GM21423 (cell line): ENCODE data around the gene TOLLIP.
"Not testable (repeated sequence)": the region's sequence is repeated elsewhere in the genome, so short reads cannot be mapped to it uniquely, and the experiment has no call there.

Experiments
- ATAC-seq: cut with Tn5 transposase; IDR thresholded peaks from one replicate; pipeline ENCODE4 v1.9.1; 2021; ENCODE audit warnings: mild to moderate bottlenecking, moderate library complexity; ENCODE audit not compliant: unreplicated experiment

Gene TOLLIP

DNA sequence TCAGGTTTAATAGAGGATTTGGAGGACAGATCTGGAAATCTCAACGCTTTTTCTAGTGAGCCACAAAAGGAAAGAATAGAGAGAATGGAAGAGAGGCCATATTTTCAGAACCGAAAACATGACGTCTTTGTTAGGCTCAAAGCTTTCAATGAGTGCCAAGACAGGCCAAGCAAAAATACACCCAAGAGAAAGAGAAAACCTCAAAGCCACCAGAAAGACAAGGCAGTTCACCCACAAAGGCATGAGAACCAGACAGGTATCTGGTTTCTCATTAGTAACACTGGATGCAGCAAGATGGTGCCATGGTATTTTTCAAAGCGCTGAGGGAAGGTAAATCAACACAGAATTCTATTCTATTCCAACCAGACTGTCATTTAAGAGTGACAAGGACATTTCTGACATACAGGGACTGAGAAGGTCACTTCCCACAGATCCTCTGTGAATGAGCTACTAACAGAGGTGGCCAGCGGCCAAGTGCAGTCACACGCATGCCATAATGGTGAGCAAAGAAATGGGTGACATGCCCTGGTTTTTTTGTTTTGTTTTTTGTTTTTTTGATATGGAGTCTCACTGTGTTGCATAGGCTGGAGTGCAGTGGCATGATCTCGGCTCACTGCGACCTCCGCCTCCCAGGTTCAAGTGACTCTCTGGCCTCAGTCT, 41.9 kb downstream of the TOLLIP start:
- no peak for ATAC-seq

DNA sequence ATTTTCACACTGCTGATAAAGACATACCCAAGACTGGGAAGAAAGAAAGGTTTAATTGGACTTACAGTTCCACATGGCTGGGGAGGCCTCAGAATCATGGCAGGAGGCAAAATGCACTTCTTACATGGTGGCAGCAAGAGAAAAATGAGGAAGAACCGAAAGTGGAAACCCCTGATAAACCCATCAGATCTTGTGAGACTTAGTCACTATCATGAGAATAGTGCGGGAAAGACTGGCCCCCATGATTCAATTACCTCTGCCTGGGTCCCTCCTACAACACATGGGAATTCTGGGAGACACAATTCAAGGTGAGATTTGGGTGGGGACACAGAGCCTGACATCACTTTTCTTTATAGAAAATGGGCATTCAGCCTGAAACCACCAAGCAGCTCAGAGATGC, 42.5 kb downstream of the TOLLIP start:
- ATAC-seq: not testable (repeated sequence)

DNA sequence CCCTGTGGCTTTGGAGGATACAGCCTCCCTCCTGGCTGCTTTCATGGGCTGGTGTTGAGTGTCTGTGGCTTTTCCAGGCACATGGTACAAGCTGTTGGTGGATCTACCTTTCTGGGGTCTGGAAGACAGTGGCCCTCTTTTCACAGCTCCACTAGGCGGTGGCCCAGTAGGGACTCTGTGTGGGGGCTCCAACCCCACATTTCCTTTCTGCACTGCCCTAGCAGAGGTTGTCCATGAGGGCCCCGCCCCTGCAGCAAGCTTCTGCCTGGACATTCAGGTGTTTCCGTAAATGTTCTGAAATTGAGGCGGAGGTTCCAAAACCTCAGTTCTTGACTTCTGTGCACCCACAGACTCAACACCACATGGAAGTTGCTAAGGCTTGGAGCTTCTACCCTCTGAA, 44.0 kb downstream of the TOLLIP start:
- ATAC-seq: not testable (repeated sequence)

DNA sequence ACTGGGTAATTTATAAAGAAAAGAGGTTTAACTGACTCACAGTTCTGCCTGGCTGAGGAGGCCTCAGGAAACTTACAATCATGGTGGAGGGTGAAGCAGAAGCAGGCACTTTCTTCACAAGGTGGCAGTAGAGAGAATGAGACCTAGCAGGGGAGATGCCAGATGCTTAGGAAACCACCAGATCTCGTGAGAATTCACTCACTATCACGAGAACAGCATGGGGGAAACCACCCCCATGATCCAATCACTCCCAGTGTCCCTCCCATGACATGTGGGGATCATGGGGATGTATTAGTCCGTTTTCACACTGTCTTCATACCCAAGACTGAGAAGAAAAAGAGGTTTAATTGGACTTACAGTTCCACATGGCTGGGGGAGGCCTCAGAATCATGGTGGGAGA, 45.0 kb downstream of the TOLLIP start:
- ATAC-seq: not testable (repeated sequence)

DNA sequence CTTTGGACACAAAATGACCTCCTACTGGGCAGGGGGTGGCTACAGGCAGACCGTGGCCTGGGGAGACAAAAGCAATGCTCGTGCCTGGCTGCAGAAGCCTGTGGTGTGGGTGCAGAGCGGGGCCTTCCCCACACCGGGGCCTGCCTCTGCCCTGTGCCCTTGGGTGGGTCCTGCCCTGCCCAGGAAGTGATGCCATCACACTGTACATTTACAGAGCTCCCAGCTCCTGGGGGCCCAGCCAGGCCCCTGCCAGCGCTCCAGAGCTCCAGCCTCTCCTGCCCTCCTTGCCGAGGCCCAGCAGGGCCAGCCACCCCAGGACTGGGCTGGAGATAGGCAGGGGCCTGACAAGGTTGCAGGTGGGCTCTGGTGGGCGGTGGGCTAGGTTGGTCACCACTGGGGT, 46.4 kb downstream of the TOLLIP start:
- ATAC-seq: peak; percentile 11

DNA sequence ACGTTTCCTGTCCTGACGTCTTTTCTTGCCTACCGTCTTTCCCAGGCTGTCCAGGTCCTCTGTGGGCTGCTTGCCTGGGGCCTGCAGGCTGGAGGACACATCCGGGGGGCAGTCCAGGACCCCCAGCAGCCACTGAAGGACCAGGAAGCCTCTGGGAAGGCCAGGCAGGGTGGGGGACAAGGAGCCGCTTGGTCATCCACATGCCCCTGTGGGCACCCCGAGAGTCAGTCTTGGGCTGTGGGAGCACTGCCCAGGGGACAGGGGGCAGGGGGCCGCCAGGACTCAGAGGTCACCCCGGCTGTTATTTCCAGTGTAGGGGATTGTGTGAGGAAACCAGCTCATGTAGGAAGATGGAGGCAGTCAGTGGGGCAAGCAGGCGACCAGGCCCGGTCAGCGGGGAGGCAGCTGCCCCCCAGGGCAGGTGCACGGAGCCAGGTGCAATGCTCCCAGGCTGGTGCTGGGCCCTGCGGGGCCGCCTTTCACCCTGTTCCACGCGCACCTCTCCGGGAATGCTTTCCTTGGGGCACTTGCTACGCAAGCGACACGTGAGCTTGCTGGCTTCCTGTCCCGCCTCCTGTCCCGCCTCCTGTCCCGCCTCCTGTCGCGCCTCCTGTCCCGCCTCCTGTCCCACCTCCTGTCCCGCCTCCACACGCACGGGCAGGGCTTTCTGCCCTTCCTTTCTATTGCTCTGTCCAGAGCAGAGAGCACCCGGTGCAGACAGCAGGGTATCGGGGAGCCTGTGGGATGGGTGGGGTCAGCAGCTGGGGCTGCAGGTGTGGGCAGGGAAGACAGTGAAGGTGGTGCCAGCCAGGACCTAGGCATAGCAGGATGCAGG, 47.0 kb downstream of the TOLLIP start:
- ATAC-seq: peak; percentile 90

DNA sequence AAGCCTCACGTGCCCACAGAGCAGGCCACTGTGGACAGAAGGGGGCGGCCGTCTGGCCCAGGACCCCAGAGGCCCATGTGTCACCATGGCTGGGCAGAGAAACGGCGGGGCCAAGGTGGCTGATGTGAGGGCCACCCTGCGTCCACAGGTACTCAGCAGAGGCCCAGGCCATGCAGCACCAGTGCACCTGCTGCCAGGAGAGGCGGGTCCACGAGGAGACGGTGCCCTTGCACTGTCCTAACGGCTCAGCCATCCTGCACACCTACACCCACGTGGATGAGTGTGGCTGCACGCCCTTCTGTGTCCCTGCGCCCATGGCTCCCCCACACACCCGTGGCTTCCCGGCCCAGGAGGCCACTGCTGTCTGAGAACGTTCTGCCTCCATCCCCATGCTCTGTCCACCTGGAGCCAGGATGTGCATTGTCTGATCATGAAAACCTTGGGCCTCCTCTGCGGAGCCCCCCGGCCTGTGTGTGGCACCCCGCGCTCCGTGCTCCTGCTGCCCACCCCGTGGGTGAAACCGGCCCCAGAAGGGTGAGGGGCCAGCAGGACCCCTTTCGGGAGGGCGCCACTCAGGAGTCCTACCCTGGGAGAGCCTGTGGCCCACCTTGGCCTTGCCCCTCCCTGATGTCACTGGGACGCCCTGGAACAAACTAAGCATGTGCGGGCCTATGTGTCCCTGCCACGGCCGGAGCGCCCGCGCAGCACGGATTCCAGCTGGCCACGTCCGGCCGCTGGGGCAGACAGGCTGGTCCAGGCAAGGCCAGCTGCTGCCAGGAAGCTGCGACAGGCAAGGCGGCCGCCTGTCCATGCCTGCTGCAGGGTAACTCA, 48.0 kb downstream of the TOLLIP start:
- no peak for ATAC-seq

DNA sequence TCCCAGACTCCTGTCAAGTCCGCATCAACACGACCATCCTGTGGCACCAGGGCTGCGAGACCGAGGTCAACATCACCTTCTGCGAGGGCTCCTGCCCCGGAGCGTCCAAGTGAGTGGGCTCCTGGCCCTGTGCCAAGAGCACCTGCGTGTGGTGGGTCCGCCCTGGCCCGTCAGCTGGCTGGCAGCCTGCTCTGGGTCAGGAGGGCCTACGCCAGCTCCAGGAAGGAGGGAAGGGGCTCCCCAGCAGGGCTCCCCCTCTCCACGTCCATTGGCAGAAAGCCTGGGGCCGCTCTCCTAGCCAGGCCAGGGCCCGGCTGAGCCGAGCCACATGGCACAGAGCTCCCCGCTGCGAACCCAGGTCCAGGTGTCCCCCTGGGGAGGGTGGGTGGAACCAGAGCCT, 48.8 kb downstream of the TOLLIP start:
- ATAC-seq: no peak

DNA sequence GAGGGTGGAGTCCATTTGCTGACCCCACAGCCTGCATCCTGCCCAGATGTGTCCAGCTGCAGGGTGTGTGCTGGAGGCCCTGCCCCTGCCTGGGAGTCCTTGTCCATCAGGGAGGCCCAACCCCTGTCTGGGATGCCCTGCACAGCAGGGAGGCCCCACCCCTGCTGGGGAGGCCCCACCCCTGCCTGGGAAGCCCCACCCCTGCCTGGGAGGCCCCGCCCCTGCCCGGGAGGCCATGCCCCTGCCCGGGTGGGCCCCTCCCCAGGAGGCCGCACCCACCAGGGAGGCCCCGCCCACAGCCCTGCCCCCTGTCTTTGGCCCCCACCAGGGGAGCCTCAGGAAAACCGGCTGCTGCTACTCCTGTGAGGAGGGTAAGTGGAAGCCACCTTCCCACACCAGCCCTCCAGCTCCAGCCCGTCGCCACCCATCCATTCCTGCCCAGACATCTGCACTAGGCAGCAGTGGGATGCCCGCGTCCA, 49.4 kb downstream of the TOLLIP start:
- ATAC-seq: no peak

DNA sequence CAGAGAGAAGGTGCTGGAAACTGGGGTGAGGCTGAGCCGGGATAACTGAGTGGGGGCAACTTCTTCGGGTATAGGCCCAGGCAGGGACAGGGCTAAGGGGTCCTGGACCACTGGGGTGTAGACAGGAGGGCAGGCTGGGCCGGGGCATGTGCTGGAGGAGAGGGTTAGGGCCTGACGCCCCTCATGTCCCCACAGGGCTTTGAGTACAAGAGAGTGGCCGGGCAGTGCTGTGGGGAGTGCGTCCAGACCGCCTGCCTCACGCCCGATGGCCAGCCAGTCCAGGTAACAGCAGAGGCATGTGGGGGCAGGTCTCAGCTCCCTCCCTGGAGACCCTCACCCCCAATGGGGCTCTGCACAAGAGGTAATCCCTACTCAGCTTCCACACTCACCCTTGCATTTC, 49.9 kb downstream of the TOLLIP start:
- no peak for ATAC-seq

DNA sequence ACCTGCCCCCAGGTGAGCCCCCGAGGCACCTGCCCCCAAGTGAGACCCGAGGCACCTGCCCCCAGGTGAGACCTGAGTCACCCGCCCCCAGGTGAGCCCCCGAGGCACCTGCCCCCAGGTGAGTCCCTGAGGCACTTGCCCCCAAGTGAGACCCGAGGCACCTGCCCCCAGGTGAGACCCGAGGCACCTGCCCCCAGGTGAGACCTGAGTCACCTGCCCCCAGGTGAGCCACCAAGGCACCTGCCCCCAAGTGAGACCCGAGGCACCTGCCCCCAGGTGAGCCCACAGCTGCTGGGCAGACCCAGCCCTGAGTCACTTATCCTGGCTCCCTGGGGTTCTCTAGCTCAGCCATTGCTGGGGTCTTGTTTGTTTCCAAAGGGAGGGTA, 50.4 kb downstream of the TOLLIP start:
- ATAC-seq: no peak

DNA sequence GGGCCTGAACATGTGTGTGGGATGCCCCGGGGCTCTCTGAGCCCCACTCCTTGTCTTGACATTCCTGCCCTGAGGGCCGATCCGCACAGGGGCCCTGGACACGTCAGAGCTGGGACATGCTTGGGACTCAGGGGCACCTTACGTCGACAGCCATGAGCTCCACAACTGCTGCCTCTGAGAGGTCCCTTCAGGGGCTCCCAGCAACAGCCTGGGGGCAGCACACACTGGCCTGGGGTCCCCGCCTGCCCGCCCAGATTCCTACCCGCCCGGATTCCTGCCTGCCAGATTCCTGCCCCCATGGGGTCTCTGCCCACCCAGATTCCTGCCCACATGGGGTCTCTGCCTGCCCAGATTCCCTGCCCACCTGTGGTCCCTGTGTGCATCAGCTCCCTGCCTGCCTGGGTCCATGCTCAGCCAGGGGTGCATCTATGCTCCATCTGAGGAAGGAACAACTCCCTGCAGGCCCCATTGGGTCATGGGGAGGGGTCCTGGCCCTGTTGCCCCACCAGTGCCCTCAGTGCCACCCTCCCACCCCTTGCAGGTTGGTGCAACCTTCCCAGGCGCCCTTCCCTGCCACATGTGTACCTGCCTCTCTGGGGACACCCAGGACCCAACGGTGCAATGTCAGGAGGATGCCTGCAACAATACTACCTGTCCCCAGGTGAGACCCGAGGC, 50.9 kb downstream of the TOLLIP start:
- no peak for ATAC-seq

DNA sequence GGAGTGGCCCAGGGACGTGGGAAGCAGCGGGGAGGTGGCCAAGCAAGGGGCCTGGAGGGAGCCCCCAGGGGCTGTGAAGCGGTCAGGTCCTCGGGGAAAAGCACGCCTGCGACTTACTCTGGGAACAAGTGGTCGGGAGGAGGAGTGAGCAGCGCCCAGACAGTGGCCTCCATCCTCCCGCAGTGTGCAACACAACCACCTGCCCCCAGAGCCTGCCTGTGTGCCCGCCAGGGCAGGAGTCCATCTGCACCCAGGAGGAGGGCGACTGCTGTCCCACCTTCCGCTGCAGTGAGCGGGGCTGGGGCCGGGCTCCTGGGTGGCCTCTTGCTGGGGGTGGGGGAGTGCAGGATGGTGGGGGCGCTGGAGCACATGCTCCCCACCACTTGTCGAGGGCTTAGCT, 51.5 kb downstream of the TOLLIP start:
- ATAC-seq: no peak

DNA sequence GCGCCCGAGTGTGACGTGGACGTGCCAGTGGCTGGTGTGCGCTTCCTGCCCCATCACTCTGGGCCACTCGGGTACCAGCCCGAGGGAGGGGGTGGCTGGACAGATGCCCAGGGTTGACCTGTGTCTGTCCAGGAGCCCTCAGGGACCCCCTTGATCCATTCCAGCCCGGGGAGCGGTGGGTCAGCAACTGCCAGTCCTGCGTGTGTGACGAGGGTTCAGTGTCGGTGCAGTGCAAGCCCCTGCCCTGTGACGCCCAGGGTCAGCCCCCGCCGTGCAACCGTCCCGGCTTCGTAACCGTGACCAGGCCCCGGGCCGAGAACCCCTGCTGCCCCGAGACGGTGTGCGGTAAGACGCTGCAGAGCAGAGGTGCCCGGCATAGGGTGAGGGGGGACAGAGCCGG, 52.1 kb downstream of the TOLLIP start:
- no peak for ATAC-seq

DNA sequence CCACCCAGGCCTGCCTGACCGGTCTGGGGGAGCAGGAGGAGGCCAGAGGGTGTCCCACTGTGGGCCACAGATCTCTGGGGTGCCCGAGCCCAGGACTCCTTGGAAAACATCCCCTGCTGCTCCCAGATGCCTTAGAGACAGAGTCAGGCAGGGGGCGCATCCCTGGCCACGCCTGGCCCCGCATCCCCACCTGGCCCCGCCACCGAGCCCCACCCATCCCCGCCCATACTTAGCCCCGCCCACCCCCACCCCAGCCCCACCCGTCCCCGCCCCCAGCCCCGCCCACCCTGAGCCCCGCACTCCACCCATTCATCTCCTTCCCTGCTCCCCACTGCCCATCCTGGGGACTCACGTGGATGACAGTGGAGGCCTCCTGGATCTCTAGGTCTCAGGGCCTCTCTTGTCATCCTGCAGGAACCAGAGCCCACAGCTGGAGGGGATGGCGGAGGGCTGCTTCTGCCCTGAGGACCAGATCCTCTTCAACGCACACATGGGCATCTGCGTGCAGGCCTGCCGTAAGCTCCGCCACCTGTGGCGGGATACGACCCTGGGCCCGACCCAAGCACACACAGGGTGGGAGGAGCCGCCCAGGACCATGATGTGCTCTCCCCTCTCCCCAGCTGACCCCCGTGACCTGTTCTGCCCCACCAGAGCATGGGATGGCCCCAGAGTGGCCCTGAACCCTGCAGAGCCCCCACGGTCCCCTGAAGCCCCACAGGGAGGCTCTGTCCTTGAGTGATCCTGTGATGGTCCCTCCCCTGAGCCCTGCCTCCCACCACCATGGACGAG, 53.0 kb downstream of the TOLLIP start:
- ATAC-seq: no peak

DNA sequence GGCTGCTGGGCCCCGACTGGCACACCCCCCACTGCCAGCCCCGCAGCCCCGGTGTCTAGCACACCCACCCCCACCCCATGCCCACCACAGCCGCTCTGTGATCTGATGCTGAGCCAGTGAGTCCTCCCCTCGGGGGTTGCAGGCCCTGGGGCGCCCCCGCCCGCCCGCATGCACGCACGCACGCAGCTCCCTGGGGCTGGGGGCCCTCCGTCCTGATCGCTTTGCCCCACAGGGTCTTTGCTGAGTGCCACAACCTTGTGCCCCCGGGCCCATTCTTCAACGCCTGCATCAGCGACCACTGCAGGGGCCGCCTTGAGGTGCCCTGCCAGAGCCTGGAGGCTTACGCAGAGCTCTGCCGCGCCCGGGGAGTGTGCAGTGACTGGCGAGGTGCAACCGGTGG, 54.3 kb downstream of the TOLLIP start:
- ATAC-seq: no peak

DNA sequence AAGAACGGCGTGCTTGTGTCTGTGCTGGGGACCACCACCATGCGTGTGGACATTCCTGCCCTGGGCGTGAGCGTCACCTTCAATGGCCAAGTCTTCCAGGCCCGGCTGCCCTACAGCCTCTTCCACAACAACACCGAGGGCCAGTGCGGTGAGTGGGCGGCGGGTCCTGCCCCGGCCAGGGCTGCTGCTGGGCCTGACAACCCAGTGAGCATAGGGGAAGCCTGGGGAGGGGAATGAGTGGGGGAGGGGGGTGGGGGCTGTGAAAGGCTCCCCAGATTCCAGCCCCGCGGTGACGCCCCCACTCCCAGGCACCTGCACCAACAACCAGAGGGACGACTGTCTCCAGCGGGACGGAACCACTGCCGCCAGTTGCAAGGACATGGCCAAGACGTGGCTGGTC, 54.7 kb downstream of the TOLLIP start:
- no peak for ATAC-seq

DNA sequence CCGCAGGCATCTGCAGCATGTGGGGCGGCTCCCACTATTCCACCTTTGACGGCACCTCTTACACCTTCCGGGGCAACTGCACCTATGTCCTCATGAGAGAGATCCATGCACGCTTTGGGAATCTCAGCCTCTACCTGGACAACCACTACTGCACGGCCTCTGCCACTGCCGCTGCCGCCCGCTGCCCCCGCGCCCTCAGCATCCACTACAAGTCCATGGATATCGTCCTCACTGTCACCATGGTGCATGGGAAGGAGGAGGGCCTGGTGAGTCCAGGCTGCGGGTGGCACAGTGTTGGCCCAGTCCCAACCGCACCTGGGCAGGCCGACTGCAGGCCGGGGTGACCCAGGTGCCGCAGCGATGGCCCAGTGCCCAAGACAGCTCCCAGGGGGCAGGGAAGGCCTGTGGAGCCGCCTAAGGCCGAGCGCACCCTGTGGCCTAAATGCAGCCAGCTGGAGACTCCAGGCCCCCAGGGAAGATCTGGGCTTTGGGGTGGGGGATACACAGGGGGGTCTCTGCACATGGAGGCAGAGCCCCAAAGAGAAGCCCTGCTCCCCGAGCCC, 55.3 kb downstream of the TOLLIP start:
- no peak for ATAC-seq

DNA sequence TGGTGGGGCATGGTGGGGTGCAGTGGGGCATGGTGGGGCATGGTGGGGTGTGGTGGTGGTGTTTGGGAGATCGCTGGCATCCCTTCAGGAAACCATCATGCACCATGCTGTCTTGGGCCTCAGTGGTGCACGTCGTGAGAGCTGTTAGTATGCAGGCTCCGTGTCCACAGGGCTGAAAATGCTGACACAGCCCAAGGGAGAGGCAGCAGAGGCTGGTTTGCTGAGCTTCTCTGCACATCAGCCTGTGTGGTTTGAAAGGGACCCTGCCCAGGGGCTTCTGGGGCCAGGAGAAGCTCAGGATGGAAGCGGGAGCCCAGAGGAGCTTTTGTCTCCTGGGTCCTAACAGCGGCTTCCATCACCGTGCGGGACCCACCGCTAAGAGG, 56.3 kb downstream of the TOLLIP start:
- ATAC-seq: no peak
